ENCODE measurements around the gene CCNQ. TPM values are rescaled to one million over a fixed set of nuclear protein-coding genes. Genes with fewer than 3 reads are reported as not detected.

Gene CCNQ
- total RNA-seq, 1 donor from 2014 or later = 21.7 TPM

- Histone ChIP-seq H3K27me3 (ENCODE audit: insufficient read depth, low read length) (no peaks in the 10 kb centered on the region), H2AFZ (ENCODE audit: low read depth, low read length) (no peak overlapping the region), H3K9ac (ENCODE audit: low read length) (no peak overlapping the region), H3K4me2 (ENCODE audit: low read length) (no peak overlapping the region), H3K9me3 (ENCODE audit: insufficient read depth, low read depth, low read length) (no peaks in the 10 kb centered on the region), H4K20me1 (ENCODE audit: insufficient read depth, low read length) (no peaks in the 10 kb centered on the region), H3K79me2 (ENCODE audit: insufficient read depth, low read length) (no peaks in the 10 kb centered on the region), H3K36me3 (ENCODE audit: insufficient read depth, low read length) (no peaks in the 10 kb centered on the region), H3K4me1 (ENCODE audit: insufficient read depth, low read length) (no peaks in the 10 kb centered on the region), H3K4me3 (ENCODE audit: insufficient read depth, low read depth, low read length) (no peak overlapping the region), H3K27ac (ENCODE audit: low read depth, low read length) (no peak overlapping the region)
- Mint-ChIP-seq H3K4me3 (ENCODE audit: unreplicated experiment) (no peak overlapping the region), H3K27me3 (ENCODE audit: low read depth, unreplicated experiment) (peaks cover 14% of the 10 kb centered on the region), H3K9me3 (ENCODE audit: unreplicated experiment) (no peaks in the 10 kb centered on the region), H3K4me1 (ENCODE audit: low read depth, unreplicated experiment) (no peaks in the 10 kb centered on the region), H3K36me3 (ENCODE audit: low read depth, unreplicated experiment) (no peaks in the 10 kb centered on the region), H3K27ac (ENCODE audit: unreplicated experiment) (no peak overlapping the region)
- peak; percentile 92 for FAIRE-seq
- TF ChIP-seq EZH2 (IDR thresholded peaks at IDR 0.05; ENCODE audit: insufficient read depth, low read length) = no peak
- TF ChIP-seq, protein P1, sequence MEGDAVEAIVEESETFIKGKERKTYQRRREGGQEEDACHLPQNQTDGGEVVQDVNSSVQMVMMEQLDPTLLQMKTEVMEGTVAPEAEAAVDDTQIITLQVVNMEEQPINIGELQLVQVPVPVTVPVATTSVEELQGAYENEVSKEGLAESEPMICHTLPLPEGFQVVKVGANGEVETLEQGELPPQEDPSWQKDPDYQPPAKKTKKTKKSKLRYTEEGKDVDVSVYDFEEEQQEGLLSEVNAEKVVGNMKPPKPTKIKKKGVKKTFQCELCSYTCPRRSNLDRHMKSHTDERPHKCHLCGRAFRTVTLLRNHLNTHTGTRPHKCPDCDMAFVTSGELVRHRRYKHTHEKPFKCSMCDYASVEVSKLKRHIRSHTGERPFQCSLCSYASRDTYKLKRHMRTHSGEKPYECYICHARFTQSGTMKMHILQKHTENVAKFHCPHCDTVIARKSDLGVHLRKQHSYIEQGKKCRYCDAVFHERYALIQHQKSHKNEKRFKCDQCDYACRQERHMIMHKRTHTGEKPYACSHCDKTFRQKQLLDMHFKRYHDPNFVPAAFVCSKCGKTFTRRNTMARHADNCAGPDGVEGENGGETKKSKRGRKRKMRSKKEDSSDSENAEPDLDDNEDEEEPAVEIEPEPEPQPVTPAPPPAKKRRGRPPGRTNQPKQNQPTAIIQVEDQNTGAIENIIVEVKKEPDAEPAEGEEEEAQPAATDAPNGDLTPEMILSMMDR (IDR thresholded peaks at IDR 0.05; ENCODE audit: insufficient read depth, low read depth, low read length) = no peak
- no peak for DNase-seq (ENCODE audit: low read depth)
Observed at GRCh38 chrX:153583433-153583832, 15.5 kb downstream of the CCNQ start.

DNA sequence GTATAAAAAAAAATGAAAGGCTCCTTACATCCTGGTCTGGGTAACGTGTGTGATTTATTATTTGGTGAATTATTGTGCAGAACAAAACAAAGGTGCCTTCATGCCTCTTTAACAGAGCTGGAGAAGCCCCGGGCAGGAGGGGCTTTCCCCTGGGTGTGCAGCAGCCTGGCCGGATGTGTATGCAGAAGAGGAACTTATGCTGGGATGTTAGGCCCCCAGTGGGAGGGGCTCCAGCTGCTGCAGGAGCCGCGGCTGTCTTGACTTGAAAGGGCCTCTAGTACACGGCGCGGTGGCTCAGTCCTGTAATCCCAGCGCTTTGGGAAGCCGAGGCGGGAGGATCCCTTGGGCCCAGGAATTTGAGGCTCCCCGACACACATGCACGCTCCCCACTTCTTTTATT lies 16.0 kb downstream of the CCNQ start:
- no peak overlapping the region for H3K4me3 ChIP-seq (ENCODE audit: insufficient read depth, low read depth, low read length)
- peak; percentile 7 for DNase-seq (ENCODE audit: low read depth)
- no peak overlapping the region for H3K27ac ChIP-seq (ENCODE audit: low read depth, low read length)
- Mint-ChIP-seq H3K4me1 (ENCODE audit: low read depth, unreplicated experiment) (no peaks in the 10 kb centered on the region), H3K9me3 (ENCODE audit: unreplicated experiment) (no peaks in the 10 kb centered on the region), H3K4me3 (ENCODE audit: unreplicated experiment) (no peak overlapping the region), H3K27me3 (ENCODE audit: low read depth, unreplicated experiment) (peaks cover 14% of the 10 kb centered on the region), H3K27ac (ENCODE audit: unreplicated experiment) (no peak overlapping the region), H3K36me3 (ENCODE audit: low read depth, unreplicated experiment) (no peaks in the 10 kb centered on the region)
- no peaks in the 10 kb centered on the region for H4K20me1 ChIP-seq (ENCODE audit: insufficient read depth, low read length)
- no peak overlapping the region for H2AFZ ChIP-seq (ENCODE audit: low read depth, low read length)
- TF ChIP-seq EZH2 (IDR thresholded peaks at IDR 0.05; ENCODE audit: insufficient read depth, low read length) = no peak
- TF ChIP-seq, protein P1 (IDR thresholded peaks at IDR 0.05; ENCODE audit: insufficient read depth, low read depth, low read length) = no peak
- no peak overlapping the region for H3K9ac ChIP-seq (ENCODE audit: low read length)
- H3K4me2 ChIP-seq (ENCODE audit: low read length) = no peak overlapping the region
- H3K9me3 ChIP-seq (ENCODE audit: insufficient read depth, low read depth, low read length) = no peaks in the 10 kb centered on the region
- no peaks in the 10 kb centered on the region for H3K36me3 ChIP-seq (ENCODE audit: insufficient read depth, low read length)
- H3K27me3 ChIP-seq (ENCODE audit: insufficient read depth, low read length) = no peaks in the 10 kb centered on the region
- H3K79me2 ChIP-seq (ENCODE audit: insufficient read depth, low read length) = no peaks in the 10 kb centered on the region
- no peaks in the 10 kb centered on the region for H3K4me1 ChIP-seq (ENCODE audit: insufficient read depth, low read length)
- peak; percentile 66 for FAIRE-seq

DNA sequence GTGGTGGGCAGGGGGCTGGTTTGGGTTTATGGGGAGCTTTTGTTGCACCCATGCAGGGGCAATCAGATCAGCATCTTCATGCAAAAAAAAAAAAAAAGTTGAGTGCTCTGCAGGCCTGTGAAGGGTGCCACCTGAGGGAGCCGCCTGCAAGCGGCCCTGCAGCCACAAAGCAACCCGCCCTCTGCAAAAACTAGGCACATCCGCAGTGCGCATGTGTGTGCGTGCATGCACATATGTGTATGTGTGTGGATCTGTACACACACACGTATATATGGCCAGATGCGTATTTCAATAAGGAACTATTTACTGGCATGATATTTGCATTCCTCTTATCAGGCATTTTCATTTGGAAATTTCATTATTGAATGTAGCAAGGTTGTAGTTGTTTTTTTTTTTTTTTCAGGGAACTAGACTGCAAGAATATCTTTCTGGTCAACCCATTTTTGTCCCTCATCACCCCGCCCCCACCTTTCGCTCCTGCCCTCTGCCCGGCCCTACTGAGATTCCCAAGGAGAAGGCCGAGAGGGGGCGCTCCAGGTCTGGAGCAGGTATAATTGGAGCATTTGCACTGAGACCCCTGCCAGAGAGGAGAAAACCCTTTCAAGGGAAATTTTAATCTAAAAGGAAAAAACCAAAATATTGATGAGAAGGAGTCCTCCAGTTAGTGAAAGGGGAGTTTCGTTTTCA lies 18.1 kb downstream of the CCNQ start:
- H3K9ac ChIP-seq (ENCODE audit: low read length) = no peak overlapping the region
- no peak overlapping the region for H3K4me3 Mint-ChIP-seq (ENCODE audit: unreplicated experiment)
- no peaks in the 10 kb centered on the region for H3K4me1 Mint-ChIP-seq (ENCODE audit: low read depth, unreplicated experiment)
- no peaks in the 10 kb centered on the region for H4K20me1 ChIP-seq (ENCODE audit: insufficient read depth, low read length)
- H3K36me3 Mint-ChIP-seq (ENCODE audit: low read depth, unreplicated experiment) = no peaks in the 10 kb centered on the region
- no peak overlapping the region for H3K4me2 ChIP-seq (ENCODE audit: low read length)
- peaks cover 14% of the 10 kb centered on the region for H3K27me3 Mint-ChIP-seq (ENCODE audit: low read depth, unreplicated experiment)
- no peaks in the 10 kb centered on the region for H3K9me3 ChIP-seq (ENCODE audit: insufficient read depth, low read depth, low read length)
- no peaks in the 10 kb centered on the region for H3K27me3 ChIP-seq (ENCODE audit: insufficient read depth, low read length)
- no peak overlapping the region for H3K4me3 ChIP-seq (ENCODE audit: insufficient read depth, low read depth, low read length)
- H2AFZ ChIP-seq (ENCODE audit: low read depth, low read length) = no peak overlapping the region
- H3K79me2 ChIP-seq (ENCODE audit: insufficient read depth, low read length) = no peaks in the 10 kb centered on the region
- no peak overlapping the region for H3K27ac Mint-ChIP-seq (ENCODE audit: unreplicated experiment)
- no peaks in the 10 kb centered on the region for H3K9me3 Mint-ChIP-seq (ENCODE audit: unreplicated experiment)
- FAIRE-seq = peak; percentile 80
- H3K36me3 ChIP-seq (ENCODE audit: insufficient read depth, low read length) = no peaks in the 10 kb centered on the region
- no peak for TF ChIP-seq EZH2 (IDR thresholded peaks at IDR 0.05; ENCODE audit: insufficient read depth, low read length)
- TF ChIP-seq, protein P1 (IDR thresholded peaks at IDR 0.05; ENCODE audit: insufficient read depth, low read depth, low read length) = no peak
- no peak for DNase-seq (ENCODE audit: low read depth)
- H3K4me1 ChIP-seq (ENCODE audit: insufficient read depth, low read length) = no peaks in the 10 kb centered on the region
- H3K27ac ChIP-seq (ENCODE audit: low read depth, low read length) = no peak overlapping the region
